ENCODE data around the gene TIMP4.

- TF ChIP-seq POLR2A (IDR thresholded peaks at IDR 0.05) = no peak
- TF ChIP-seq POLR2AphosphoS5 (IDR thresholded peaks at IDR 0.05) = no peak
- no peak for TF ChIP-seq CTCF (IDR thresholded peaks at IDR 0.05)
Measured at GRCh38 chr3:12191559-12191958, 32.8 kb upstream of the TIMP4 start.

Measured in stomach (tissue), 4 donors.